NB4 (cell line): ENCODE results near the gene TULP4.
"Not testable (repeated sequence)": the region's sequence is repeated elsewhere in the genome, so short reads cannot be mapped to it uniquely, and the experiment has no call there.

Experiments used
- DNase-seq: peaks from one replicate; pipeline ENCODE4 v3.0.0; 2010; ENCODE audit warnings: low read depth
- H3K4me3 ChIP-seq: one replicate; pipeline ENCODE4 v1.5.1; 2011; ENCODE audit warnings: mild to moderate bottlenecking, low read depth, low read length, moderate library complexity
- CTCF ChIP-seq: IDR thresholded peaks from one replicate; pipeline ENCODE4 v1.5.1; 2012; ENCODE audit warnings: low read depth, low read length
- MAX ChIP-seq: IDR thresholded peaks from 2 replicates; pipeline ENCODE4 v1.6.1; 2011; ENCODE audit warnings: low read depth, low read length
- MYC ChIP-seq: IDR thresholded peaks from 2 replicates; pipeline ENCODE4 v1.6.1; 2011; ENCODE audit warnings: low read depth, low read length
- POLR2A ChIP-seq: IDR thresholded peaks from 2 replicates; pipeline ENCODE4 v1.6.1; 2011; ENCODE audit warnings: mild to moderate bottlenecking; ENCODE audit not compliant: insufficient read length; ENCODE audit errors: extremely low read depth

Gene TULP4

GRCh38 chr6:158548418-158549161 is 236.3 kb downstream of the TULP4 start:
- no peak for DNase-seq
- no peak for TF ChIP-seq CTCF
- TF ChIP-seq MAX, result no peak
- no peak for TF ChIP-seq POLR2A
- no peak for TF ChIP-seq MYC
- H3K4me3 ChIP-seq, result no peak overlapping the region

- TF ChIP-seq CTCF (no peak), MYC (no peak)
- DNase-seq, result no peak
- H3K4me3 ChIP-seq, result no peak overlapping the region
Observed at GRCh38 chr6:158552055-158552795, 240.0 kb downstream of the TULP4 start.

GRCh38 chr6:158552796-158553138 is 240.5 kb downstream of the TULP4 start:
- no peak for TF ChIP-seq CTCF
- TF ChIP-seq MAX, result no peak
- no peak for TF ChIP-seq POLR2A
- TF ChIP-seq MYC, result no peak
- no peak overlapping the region for H3K4me3 ChIP-seq
- DNase-seq, result no peak

GRCh38 chr6:158554611-158555361 is 242.5 kb downstream of the TULP4 start:
- no peak overlapping the region for H3K4me3 ChIP-seq
- TF ChIP-seq MYC (no peak), MAX (no peak), CTCF (no peak), POLR2A (no peak)
- DNase-seq, result no peak

GRCh38 chr6:158556113-158556512 is 243.8 kb downstream of the TULP4 start:
- DNase-seq, result no peak
- H3K4me3 ChIP-seq, result no peak overlapping the region
- no peak for TF ChIP-seq MYC
- no peak for TF ChIP-seq POLR2A
- no peak for TF ChIP-seq CTCF
- TF ChIP-seq MAX, result no peak

- DNase-seq, result not testable (repeated sequence)
Observed at GRCh38 chr6:158557110-158557509, 244.8 kb downstream of the TULP4 start.

More at GRCh38 chr6:158557110-158557509, 244.8 kb downstream of the TULP4 start:
- H3K4me3 ChIP-seq, result not testable (repeated sequence)
